ENCODE measurements around the gene PRRX2. TPM values are rescaled to one million over a fixed set of nuclear protein-coding genes. Genes with fewer than 3 reads are reported as not detected.

The PRRX2 gene
- total RNA-seq, 2 donors from 2014 or later: 1.0 TPM; not detected in 1

DNA sequence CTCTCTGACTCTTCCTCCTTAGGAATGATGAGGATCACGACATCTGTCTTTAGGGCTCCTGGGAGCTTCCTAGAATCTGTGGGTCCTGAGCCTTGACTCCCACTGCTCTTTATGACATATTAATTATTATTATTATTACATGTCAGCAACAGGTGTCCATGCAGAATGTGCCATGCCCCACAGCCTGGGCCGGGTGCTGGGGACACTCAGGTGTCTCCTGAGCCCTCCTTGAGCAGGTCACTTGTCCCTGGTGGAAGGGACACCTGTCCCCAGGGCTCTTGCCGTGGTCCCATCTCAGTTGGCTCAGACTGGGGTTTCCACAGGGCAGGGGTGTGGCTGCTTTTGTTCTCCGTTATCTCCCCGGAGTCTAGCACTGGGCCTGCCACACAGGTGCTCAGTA is 53.2 kb downstream of the PRRX2 start:
- TF ChIP-seq, protein P1, sequence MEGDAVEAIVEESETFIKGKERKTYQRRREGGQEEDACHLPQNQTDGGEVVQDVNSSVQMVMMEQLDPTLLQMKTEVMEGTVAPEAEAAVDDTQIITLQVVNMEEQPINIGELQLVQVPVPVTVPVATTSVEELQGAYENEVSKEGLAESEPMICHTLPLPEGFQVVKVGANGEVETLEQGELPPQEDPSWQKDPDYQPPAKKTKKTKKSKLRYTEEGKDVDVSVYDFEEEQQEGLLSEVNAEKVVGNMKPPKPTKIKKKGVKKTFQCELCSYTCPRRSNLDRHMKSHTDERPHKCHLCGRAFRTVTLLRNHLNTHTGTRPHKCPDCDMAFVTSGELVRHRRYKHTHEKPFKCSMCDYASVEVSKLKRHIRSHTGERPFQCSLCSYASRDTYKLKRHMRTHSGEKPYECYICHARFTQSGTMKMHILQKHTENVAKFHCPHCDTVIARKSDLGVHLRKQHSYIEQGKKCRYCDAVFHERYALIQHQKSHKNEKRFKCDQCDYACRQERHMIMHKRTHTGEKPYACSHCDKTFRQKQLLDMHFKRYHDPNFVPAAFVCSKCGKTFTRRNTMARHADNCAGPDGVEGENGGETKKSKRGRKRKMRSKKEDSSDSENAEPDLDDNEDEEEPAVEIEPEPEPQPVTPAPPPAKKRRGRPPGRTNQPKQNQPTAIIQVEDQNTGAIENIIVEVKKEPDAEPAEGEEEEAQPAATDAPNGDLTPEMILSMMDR (IDR thresholded peaks at IDR 0.05): no peak
- no peak for TF ChIP-seq POLR2A (IDR thresholded peaks at IDR 0.05)
- DNase-seq (no peak), ATAC-seq (no peak)
- Histone ChIP-seq H3K27me3 (peaks cover 0 to 5% of the 10 kb centered on the region in 2 donors), H3K4me1 (no peaks in the 10 kb centered on the region), H3K4me3 (no peak overlapping the region), H3K9me3 (no peaks in the 10 kb centered on the region), H3K27ac (no peak overlapping the region), H3K36me3 (replicated peaks in 1 of 2; ENCODE audit: insufficient read depth in 1 of 2, low read depth in 2 of 2) (no peaks in the 10 kb centered on the region)
- 43 to 52% methylated on average over 5 of the region's 5 CpGs for WGBS, 2 donors
- intact Hi-C loops (cut with DNase I): no loop called here

DNA sequence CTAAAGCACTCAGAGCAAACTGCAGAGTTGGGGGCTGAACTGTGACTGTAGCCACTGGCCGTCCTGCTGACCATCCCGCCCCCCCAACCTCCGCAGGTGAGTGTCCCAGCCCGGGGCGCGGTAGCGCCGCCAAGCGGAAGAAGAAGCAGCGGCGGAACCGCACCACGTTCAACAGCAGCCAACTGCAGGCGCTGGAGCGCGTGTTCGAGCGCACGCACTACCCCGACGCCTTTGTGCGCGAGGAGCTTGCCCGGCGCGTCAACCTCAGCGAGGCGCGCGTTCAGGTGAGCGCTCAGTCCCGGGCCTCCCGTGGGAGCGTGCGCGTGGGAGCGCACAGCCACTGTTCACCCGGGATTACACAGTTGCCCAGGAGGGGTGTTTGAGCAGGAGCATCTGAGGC is 53.7 kb downstream of the PRRX2 start:
- no peaks in the 10 kb centered on the region for H3K9me3 ChIP-seq
- intact Hi-C loops (cut with DNase I): no loop called here
- DNase-seq (no peak), ATAC-seq (no peak)
- no peak overlapping the region for H3K4me3 ChIP-seq
- no peaks in the 10 kb centered on the region for H3K36me3 ChIP-seq (replicated peaks in 1 of 2; ENCODE audit: insufficient read depth in 1 of 2, low read depth in 2 of 2)
- 61 to 87% methylated on average over 12 to 38 of the region's 38 CpGs for WGBS, 2 donors
- peaks cover 0 to 5% of the 10 kb centered on the region in 2 donors for H3K27me3 ChIP-seq
- no peaks in the 10 kb centered on the region for H3K4me1 ChIP-seq
- no peak overlapping the region for H3K27ac ChIP-seq
- TF ChIP-seq, protein P1 (IDR thresholded peaks at IDR 0.05): no peak
- TF ChIP-seq POLR2A (IDR thresholded peaks at IDR 0.05): no peak

DNA sequence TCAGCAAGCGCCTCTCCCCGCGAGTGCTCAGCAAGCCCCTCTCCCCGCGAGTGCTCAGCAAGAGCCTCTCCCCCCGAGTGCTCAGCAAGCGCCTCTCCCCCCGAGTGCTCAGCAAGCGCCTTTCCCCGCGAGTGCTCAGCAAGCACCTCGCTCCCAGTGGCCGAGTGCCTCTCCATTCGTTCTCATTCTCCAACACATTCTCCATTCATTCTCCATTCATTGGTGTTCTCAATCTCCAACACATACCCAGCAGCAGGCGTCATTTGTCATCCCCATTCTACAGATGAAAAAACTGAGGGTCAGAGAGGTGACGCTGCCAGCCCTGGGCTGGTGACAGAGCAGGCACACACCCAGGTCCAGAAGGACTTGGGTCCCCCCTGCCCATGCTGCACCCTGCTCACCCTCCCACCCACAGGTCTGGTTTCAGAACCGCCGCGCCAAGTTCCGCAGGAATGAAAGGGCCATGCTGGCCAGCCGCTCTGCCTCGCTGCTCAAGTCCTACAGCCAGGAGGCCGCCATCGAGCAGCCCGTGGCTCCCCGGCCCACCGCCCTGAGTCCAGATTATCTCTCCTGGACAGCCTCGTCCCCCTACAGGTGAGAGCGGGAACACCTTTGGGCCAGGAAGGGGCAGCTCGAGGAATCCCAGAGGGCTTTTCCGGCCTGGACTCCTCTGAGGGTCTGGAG is 54.9 kb downstream of the PRRX2 start:
- TF ChIP-seq POLR2A (IDR thresholded peaks at IDR 0.05): no peak
- TF ChIP-seq, protein P1 (IDR thresholded peaks at IDR 0.05): peak in 2 of 7 experiments; percentile 1 to 5
- WGBS, 2 donors: 60 to 73% methylated on average over 20 to 31 of the region's 31 CpGs
- Histone ChIP-seq H3K27me3 (peaks cover 0 to 5% of the 10 kb centered on the region in 2 donors), H3K4me1 (no peaks in the 10 kb centered on the region), H3K4me3 (no peak overlapping the region), H3K27ac (no peak overlapping the region), H3K9me3 (no peaks in the 10 kb centered on the region), H3K36me3 (replicated peaks in 1 of 2; ENCODE audit: insufficient read depth in 1 of 2, low read depth in 2 of 2) (no peaks in the 10 kb centered on the region)
- DNase-seq (no peak), ATAC-seq (no peak)
- intact Hi-C loops (cut with DNase I): no loop called here

DNA sequence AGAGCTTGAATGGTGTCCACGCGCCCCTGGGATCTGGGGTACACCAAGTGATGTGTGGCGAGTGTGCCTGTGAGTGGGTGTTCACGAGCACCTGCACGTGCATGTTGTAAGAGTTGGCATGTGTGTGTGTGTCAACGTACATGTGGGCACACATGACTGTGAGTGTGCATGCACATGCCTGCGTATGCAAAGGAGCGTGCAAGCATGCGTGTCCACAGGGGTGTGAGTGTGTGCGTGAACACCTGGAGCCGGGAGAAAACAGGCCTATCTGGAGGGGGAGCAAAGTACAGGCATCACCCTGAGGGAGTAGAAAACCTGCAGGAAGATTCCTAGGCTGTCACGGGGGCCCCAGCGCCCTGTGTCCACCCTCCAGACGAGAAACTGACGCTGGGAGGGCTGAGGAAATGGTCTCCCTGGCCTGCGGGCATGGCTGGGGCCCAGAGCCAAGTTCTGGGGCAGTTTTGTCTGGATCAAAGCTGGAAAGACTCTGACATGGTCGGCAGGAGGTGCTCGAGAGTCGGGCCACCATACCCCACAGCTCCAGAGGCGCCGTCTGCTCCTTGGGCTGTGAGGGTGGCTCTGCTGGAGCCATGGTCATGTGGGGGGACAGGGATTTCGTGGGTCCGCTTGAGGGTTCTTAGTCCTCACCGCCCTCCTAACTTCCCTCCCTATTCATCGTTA is 55.6 kb downstream of the PRRX2 start:
- TF ChIP-seq POLR2A (IDR thresholded peaks at IDR 0.05): no peak
- TF ChIP-seq, protein P1 (IDR thresholded peaks at IDR 0.05): no peak
- H3K9me3 ChIP-seq: no peaks in the 10 kb centered on the region
- no peak overlapping the region for H3K4me3 ChIP-seq
- H3K27ac ChIP-seq: no peak overlapping the region
- peaks cover 0 to 5% of the 10 kb centered on the region in 2 donors for H3K27me3 ChIP-seq
- H3K36me3 ChIP-seq (replicated peaks in 1 of 2; ENCODE audit: insufficient read depth in 1 of 2, low read depth in 2 of 2): no peaks in the 10 kb centered on the region
- DNase-seq (no peak), ATAC-seq (no peak)
- WGBS, 2 donors: 54 to 62% methylated on average over 24 of the region's 25 CpGs
- H3K4me1 ChIP-seq: no peaks in the 10 kb centered on the region
- intact Hi-C loops (cut with DNase I): no loop called here
